ENCODE measurements around the gene TC2N. TPM values are rescaled to one million over a fixed set of nuclear protein-coding genes. Genes with fewer than 3 reads are reported as not detected.

TC2N gene
- total and polyA plus RNA-seq, 2 donors (not counting 3 experiments of a cell fraction or from before 2014, with no cell fraction given): 0.40 TPM; not detected in 1

DNA sequence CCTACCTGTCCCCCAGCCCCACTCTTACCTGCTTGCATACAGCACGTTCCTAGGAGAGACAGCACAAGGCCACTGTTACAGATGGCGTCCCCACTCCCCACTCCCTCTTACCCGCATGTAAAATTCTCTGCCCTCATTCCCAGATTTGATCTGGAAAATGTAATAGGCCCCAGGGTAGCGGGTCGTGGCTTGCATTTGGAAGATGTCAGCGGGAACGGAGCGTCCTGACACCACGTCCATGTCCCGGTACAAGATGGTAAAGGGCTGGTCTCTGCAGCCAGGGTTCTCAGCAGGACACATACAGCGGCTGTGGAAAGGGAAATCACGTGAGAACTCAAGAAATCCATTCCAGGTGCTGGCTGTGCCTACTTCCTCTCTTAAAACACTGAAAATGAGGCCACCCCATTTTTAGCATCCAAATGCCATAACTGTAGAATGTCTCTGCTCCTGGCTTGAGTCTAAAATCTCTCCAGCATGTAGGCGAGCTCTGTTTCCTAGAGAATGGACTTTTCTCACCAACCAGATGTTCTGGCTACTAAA lies 10.1 kb upstream of the TC2N start:
- ChIA-PET POLR2A (no interaction called here), CTCF (no interaction called here)
- Histone ChIP-seq H3K36me3 (ENCODE audit: control insufficient read depth in 2 of 2, extremely low read depth in 1 of 2, insufficient read depth in 2 of 2, low read length in 2 of 2) (no peaks in the 10 kb centered on the region), H3K79me2 (ENCODE audit: control insufficient read depth, insufficient read depth, low read length) (no peaks in the 10 kb centered on the region), H2AFZ (ENCODE audit: low read depth, low read length) (no peak overlapping the region), H3K4me3 (replicated peaks in 1 of 3; ENCODE audit: insufficient read depth in 1 of 3, low read depth in 1 of 3, low read length in 3 of 3) (no peak overlapping the region), H3K27me3 (ENCODE audit: control insufficient read depth in 2 of 2, insufficient read depth in 2 of 2, low read length in 2 of 2) (no peaks in the 10 kb centered on the region), H3K27ac (ENCODE audit: insufficient read depth, low read depth, low read length) (no peak overlapping the region), H3K9ac (replicated peaks; ENCODE audit: extremely low read depth, insufficient read depth, low read length) (no peak overlapping the region), H3K4me1 (ENCODE audit: control insufficient read depth, extremely low read depth, insufficient read depth, low read length) (no peaks in the 10 kb centered on the region), H3K9me3 (replicated peaks; ENCODE audit: control insufficient read depth, insufficient read depth, low read length) (no peaks in the 10 kb centered on the region), H4K20me1 (replicated peaks; ENCODE audit: control insufficient read depth, extremely low read depth, insufficient read depth, low read length) (no peaks in the 10 kb centered on the region), H3K9me1 (replicated peaks; ENCODE audit: control insufficient read depth, extremely low read depth, insufficient read depth, low read length) (no peaks in the 10 kb centered on the region), H3K4me2 (ENCODE audit: insufficient read depth, low read length) (no peak overlapping the region)
- dilution Hi-C loops (cut with MboI; ENCODE audit: extremely low pct_ligation_motif_present, low sequenced_read_pairs): no loop called here
- BruUV-seq (replicated peaks): no TSS peak
- no peak for TF ChIP-seq GATA2 (IDR thresholded peaks at IDR 0.05; ENCODE audit: insufficient read depth, insufficient read length, low read depth, low read length)
- no peak for TF ChIP-seq POLR2AphosphoS5 (IDR thresholded peaks at IDR 0.05; ENCODE audit: insufficient read depth, low read depth, low read length)
- TF ChIP-seq, protein P1, sequence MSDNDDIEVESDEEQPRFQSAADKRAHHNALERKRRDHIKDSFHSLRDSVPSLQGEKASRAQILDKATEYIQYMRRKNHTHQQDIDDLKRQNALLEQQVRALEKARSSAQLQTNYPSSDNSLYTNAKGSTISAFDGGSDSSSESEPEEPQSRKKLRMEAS (IDR thresholded peaks at IDR 0.05; ENCODE audit: insufficient read depth, insufficient read length): no peak
- no peak for TF ChIP-seq JUN (IDR thresholded peaks at IDR 0.05; ENCODE audit: borderline replicate concordance, insufficient read depth, insufficient read length, low read depth)
- no peak for TF ChIP-seq FOS (IDR thresholded peaks at IDR 0.05; ENCODE audit: borderline replicate concordance, insufficient read depth, low read length)
- TF ChIP-seq POLR2A (IDR thresholded peaks at IDR 0.05; ENCODE audit: low read depth, low read length): no peak
- TF ChIP-seq, protein P2, sequence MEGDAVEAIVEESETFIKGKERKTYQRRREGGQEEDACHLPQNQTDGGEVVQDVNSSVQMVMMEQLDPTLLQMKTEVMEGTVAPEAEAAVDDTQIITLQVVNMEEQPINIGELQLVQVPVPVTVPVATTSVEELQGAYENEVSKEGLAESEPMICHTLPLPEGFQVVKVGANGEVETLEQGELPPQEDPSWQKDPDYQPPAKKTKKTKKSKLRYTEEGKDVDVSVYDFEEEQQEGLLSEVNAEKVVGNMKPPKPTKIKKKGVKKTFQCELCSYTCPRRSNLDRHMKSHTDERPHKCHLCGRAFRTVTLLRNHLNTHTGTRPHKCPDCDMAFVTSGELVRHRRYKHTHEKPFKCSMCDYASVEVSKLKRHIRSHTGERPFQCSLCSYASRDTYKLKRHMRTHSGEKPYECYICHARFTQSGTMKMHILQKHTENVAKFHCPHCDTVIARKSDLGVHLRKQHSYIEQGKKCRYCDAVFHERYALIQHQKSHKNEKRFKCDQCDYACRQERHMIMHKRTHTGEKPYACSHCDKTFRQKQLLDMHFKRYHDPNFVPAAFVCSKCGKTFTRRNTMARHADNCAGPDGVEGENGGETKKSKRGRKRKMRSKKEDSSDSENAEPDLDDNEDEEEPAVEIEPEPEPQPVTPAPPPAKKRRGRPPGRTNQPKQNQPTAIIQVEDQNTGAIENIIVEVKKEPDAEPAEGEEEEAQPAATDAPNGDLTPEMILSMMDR (IDR thresholded peaks at IDR 0.05; ENCODE audit: extremely low read depth in 1 of 2, insufficient read depth in 1 of 2, low read depth in 1 of 2, low read length in 2 of 2): no peak
- TF ChIP-seq MYC (IDR thresholded peaks at IDR 0.05; ENCODE audit: low read depth, low read length): no peak
- TF ChIP-seq EZH2 (IDR thresholded peaks at IDR 0.05; ENCODE audit: borderline replicate concordance, low read depth, low read length, severe bottlenecking): no peak
- FAIRE-seq (no peak), DNase-seq (ENCODE audit: low read depth, low spot score) (no peak)
- intact Hi-C loops (cut with micrococcal nuclease): no loop called here

All from endothelial cell of umbilical vein (primary cell).